DMS153 treated with DMSO at 0.1 percent for 48 hours (cell line): ENCODE data around the gene INPP5D.

ENCODE experiments used
- DNase-seq: peaks from one replicate; lab custom pipeline; 2025; ENCODE audit not compliant: unreplicated experiment; lab: John Stamatoyannopoulos, UW

Gene INPP5D

GRCh38 chr2:233233618-233234230 lies 173.6 kb downstream of the INPP5D start:
- no peak for DNase-seq

DNA sequence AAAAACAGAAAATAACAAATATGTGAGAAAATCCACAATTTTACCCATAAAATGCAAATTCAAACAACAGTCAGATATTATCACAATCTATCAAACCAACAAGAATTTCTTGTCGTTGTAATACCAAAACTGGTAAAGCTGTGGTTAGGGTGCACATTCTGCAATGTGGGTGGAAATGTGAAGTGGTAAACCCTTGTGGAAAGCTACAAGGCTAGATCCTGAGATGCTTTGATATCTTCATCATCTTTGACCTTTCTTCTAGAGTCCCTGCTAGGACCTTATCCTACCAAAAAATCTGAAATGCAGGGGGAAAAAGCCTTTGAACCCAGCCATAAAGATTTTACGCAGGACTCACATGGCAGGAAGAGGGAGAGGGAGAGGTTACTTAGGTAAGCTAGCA lies 174.1 kb downstream of the INPP5D start:
- no peak for DNase-seq

DNA sequence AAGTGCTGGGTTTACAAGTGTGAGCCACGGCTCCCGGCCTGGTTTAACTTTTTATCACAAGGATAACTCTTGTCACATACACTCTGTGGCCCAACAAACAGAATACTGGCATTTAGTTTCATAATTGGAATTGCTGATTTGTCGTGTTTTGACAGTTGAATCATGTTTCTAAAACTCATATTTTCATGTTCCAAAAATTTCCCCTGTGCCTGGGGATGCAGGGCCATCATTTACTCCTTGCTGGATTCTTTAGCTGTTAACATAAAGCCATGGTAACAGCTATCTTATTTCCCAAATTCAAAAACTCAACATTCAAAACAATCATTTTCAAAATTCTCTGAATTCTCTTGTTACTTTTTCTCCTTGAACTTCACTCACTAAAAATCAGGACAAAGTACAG lies 174.9 kb downstream of the INPP5D start:
- no peak for DNase-seq

- no peak for DNase-seq
Measured at GRCh38 chr2:233235977-233236376, 175.8 kb downstream of the INPP5D start.

DNA sequence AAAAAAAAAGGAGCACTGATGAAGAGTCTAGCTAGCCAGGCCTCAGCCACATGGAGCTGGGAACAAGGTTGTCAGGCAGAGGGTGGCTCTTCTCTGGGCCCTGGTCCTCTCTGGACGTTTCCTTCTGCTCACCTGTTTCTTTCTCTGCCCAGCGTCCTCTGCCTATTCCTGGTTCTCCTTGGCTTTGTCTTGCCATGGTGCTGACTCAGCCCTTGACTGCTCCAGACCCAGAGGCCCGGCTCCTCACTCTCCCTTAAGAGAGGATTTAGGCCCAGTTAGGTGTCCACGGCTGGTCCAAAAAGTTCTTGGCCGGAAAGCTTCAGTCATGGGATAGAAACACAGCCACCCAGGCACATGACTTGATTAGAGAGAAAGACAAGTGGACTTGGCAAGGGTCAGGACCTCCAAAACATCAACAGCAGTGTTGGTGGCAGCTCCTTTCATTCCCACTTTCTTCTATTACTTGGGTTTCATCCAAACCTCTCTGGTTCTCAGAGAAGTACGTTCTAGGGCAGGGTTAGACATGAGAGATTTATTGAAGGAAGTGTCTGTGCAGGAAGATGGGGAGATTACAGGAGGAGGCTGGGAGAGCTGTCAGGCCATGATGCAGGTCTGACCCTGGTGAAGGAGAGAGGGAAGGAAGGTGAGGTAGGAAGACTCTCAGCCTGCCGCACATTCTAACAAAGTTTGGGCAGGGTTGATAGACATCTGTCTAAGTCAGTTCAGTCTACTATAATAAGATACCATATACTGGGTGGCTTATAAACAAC lies 176.9 kb downstream of the INPP5D start:
- DNase-seq: no peak

GRCh38 chr2:233240897-233241296 lies 180.8 kb downstream of the INPP5D start:
- DNase-seq: no peak

GRCh38 chr2:233241803-233242202 lies 181.7 kb downstream of the INPP5D start:
- DNase-seq: no peak

GRCh38 chr2:233242231-233242927 lies 182.2 kb downstream of the INPP5D start:
- DNase-seq: no peak

GRCh38 chr2:233243348-233243747 lies 183.2 kb downstream of the INPP5D start:
- DNase-seq: no peak

- DNase-seq: no peak
Measured at GRCh38 chr2:233244818-233245217, 184.7 kb downstream of the INPP5D start.

DNA sequence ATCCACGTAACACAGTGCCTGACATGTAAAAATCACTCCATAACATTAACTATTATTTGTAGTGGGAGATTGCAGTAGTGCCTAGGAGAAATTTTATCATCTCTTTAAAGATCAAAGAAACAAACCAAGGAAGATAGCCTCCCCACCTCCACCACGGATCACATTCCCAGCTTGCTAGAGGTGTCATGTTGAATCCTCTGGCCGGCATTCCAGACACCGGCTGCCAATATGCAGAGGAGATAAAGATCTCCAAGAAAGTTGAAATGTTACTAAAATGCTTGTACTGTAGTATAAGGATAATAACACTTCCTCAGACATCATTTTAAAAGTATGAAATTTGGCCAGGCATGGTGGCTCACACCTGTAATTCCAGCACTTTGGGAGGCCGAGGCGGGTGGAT lies 185.3 kb downstream of the INPP5D start:
- DNase-seq: no peak

- no peak for DNase-seq
Measured at GRCh38 chr2:233247116-233247515, 187.0 kb downstream of the INPP5D start.

DNA sequence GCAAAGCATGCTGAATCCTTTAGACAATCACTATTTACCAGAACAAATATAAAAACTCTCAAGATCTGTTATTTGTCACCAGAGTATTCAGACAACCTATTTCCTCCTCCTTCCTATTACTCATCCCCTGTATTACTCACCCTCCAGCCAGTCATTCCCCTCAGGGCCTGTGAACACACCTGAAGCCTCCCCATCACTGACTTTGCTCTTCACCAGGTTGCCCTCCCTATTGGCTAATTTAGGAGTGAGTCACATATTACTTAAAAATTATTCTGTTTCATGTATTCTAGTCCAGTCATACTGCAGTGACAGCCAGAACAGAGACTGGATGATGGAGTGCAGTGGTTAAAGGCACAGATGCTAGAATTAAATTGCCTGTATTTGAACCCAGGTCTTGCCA lies 187.6 kb downstream of the INPP5D start:
- DNase-seq: no peak

DNA sequence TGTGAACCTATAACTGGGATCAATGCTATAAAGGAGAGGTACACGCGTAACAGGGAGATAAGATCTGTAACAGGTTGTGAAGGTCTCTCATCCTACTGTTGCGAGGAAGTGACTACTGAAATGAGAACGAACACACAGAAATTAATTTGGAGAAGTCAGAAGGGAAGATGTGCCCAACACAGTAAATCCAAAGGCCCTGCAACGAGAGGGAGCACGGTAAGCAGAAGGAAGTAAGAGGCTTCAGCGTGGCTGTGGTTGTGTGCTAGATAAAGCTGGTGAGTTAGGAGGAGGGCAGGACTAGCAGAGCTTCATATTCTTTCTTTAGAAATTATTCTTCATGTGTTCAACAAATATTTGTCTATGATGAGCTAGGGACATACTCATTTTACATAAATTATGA lies 188.9 kb downstream of the INPP5D start:
- no peak for DNase-seq

DNA sequence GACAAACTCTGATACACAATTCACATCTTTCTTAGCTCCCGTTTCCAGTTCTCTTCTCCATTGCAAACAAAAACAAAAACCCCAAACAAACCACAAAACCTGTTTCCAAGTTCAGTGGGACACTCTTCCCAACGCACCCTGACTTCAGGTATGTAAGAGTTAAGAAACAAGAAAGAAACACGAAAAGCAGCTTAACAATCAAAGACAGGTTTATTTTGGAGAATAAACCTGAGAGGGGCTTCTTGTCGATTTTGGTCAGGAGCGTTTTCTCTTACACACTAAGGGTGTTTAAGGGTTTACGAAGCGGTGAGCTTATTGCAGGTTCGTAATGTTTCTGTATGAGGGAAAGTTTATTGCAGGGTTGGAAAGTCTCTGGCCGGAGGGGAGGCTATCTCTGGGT lies 190.4 kb downstream of the INPP5D start:
- no peak for DNase-seq

GRCh38 chr2:233250985-233251305 lies 190.8 kb downstream of the INPP5D start:
- DNase-seq: no peak

DNA sequence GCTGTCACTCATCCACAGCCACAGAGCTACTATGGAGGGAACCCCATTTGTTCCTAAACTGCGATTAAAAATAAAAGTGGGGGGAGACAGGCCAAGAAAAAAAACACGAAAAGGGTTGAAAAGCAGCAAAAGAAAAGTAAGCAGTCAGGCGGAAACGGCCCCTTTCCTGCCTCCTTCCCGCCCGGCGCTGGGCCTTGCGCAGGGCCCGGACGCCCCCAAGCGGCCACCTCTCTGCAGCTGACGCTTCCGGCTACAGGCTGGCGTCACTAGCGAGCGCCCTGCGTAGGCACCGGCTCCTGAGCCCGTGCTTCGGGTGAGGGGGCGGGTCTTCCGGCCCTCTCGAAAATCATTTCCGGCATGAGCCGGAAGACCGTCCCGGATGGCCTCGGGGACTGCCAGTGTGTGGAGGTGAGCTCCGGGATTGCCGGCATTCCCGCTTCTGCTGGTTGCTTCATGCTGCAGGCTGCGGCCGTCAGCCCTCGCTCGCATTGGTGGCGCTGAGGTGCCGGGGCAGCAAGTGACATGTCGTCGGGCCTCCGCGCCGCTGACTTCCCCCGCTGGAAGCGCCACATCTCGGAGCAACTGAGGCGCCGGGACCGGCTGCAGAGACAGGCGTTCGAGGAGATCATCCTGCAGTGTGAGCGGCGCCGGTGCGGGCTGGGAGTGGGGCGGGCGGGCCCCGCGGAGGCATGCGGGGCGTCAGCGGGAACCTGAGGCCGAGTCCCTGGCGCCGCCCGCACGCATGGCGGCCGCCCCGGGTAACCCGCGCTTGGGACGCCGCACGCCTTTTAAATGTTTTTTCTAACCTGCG lies 191.4 kb downstream of the INPP5D start, which contains the start of gene ATG16L1:
ATG16L1 (plus strand) TSS at position 368 of the 811 bp plus-strand sequence; CDS start at position 523, 155 bp downstream.
- DNase-seq: peak; percentile 94

DNA sequence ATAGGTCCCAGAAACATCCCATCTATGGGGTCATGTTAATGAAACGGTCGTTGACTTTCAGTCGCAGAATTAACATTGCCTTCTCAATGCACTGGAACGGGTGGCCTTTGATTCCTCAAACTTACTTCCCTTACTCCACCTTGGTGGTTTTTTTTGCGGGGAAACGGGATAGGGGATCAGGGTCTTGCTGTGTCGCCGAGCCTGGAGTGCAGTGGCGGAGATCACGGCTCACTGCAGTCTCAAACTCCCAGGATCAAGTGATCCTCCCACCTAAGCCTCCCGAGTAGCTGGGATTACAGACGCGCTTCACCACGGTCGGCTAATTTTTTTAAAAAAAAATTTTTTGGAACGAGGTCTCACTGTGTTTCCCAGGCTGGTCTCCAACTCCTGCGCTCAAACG lies 192.1 kb downstream of the INPP5D start:
- no peak for DNase-seq

DNA sequence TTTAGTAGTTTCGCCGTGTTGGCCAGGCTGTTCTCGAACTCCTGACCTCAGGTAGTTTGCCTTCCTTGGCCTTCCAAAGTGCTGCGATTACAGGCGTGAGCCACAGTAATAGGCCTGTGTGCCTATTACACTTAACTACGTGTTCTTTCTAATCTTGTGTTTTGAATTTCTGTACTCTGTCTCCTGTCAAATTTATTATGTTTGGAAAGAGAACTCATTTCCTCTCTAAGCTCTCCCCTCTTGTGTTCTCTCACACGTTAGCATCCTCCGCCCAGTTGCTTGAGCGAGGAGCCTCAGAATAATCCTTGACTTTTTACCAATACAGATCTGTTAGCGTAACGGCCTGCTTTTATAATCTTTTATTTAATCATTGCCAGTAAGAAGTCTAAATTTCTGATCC lies 195.0 kb downstream of the INPP5D start:
- DNase-seq: no peak

GRCh38 chr2:233256048-233256447 lies 195.9 kb downstream of the INPP5D start:
- DNase-seq: no peak
